NCI-H187 treated with DMSO at 0.1 percent for 48 hours (cell line): Measurements from ENCODE around the gene WDR86.

Source experiments
- DNase-seq: peaks from one replicate; lab custom pipeline; 2025; lab: John Stamatoyannopoulos, UW

WDR86 gene

DNA sequence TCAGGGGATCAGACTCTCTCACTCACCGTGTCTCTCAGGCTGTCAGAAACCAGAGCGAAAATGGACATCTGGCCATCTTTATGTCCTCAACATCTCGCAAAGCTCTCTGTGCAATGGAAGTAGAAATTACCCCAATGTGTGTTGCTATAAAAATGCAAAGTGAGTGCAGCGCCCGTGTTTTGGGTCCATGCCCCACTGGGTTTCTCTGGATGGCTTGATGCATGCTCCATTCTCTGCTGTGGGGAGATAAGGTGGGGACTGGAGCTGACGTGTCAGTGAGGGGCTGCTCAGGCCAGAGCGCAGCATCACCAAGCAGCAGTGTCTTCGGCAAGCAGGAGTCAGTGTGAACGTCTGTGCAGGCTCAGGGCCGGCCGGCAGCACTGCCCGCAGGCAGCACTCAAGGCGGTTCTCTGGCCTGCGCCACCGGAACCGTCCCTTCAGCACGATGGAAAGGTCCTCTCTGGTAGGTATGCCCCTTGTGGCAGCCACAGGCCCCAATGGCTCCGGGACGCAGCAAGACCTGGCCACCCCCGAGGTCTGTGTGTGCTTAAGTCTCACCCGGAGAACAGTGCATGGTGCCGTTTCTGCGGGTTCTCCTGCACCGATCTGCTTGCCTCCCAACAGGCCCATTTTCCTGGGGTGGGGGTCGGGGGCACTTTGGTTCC, 30.2 kb downstream of the WDR86 start:
- DNase-seq: no peak

GRCh38 chr7:151379193-151379520, 30.7 kb downstream of the WDR86 start:
- DNase-seq: no peak

GRCh38 chr7:151378496-151379192, 31.2 kb downstream of the WDR86 start:
- no peak for DNase-seq

- no peak for DNase-seq
Observed at GRCh38 chr7:151378011-151378410, 31.8 kb downstream of the WDR86 start.

- no peak for DNase-seq
Observed at GRCh38 chr7:151377406-151377805, 32.4 kb downstream of the WDR86 start.

DNA sequence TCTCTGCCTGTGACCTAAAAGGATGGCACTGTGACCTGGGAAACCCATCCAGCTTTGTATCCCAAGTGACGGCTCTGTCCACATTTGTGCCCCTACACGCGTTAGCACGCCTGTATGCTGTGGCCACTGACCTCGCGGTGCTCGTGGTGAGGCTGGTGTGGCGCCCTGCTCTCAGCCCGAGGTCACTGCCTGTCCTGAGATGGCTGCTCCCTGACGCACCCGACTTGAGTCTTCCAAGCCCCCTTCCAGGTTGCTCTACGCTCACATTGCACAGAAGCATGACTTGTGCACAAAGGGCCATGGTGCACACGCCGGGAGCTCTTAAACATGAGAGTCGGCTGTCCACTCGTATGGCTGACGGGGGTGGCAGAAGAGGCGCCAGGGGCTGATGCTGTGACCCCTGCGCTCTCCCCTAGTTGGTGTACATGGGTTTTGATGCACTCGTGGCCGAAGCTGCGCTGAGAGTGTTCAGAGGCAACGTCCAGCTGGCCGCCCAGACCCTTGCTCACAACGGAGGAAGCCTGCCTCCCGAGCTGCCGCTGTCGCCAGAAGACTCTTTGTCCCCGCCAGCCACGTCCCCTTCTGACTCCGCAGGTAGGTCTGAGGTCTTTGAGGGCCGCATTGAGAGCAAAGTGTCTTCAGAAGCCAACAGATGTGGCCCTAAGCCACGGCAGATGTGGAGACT, 33.5 kb downstream of the WDR86 start:
- DNase-seq: no peak

- DNase-seq: no peak
Observed at GRCh38 chr7:151375530-151376217, 34.2 kb downstream of the WDR86 start.

DNA sequence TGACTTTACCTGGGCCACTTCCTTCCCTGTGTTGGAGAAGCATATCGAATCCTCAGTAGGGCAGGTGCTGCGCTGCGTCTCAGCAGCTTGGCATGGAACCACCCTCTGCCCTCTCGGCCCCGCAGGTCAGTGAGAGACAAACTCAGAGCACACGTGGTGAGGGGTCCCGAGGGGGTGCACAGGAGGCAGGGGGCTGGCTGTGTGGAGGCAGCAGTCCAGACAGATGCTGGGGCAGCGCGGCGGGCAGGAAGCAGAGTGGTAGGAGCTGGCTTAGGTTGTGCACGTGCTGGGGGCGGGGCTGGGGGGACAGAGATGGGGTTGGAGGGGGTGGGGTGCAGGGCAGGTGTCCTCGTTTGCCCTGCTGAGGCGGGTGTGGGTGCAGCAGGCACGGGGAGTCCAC, 35.1 kb downstream of the WDR86 start:
- no peak for DNase-seq

DNA sequence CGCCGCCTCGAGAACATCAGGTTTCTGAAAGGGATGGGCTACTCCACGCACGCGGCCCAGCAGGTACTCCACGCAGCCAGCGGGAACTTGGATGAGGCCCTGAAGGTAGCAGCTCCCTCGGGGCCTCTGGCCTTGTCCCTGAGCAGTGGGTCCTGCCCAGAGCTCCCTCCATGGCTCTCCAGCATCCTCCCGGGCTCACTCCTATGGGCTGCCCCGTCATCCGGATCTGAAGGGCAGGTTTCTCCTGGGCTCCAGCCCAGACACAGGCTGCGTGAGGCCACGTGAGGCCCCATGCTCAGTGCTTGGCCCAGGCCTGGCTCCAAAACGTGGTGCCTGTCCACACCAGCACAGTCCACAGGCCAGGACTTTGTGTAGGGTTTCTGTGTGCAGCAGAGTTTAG, 35.7 kb downstream of the WDR86 start:
- no peak for DNase-seq

DNA sequence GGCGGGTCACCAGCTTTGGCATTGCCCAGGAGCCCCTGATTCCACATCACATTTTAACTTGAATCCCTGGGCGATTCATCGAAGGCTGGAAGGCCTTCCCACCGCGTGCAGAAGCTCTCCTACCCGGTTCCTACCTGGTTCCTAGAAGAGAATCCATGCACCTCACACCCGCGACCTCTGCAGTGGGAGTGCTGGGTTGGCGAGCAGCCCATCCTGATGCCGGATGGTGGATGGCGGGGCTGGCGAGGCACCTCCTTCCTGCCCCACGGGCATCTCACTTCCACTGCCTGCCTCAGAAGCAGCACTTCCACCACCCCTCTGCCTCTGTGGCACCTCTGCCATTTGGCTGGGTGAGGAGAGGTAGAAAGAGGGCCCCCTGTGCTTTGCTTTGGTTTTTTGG, 36.2 kb downstream of the WDR86 start:
- no peak for DNase-seq

GRCh38 chr7:151372612-151373265, 37.1 kb downstream of the WDR86 start:
- no peak for DNase-seq

DNA sequence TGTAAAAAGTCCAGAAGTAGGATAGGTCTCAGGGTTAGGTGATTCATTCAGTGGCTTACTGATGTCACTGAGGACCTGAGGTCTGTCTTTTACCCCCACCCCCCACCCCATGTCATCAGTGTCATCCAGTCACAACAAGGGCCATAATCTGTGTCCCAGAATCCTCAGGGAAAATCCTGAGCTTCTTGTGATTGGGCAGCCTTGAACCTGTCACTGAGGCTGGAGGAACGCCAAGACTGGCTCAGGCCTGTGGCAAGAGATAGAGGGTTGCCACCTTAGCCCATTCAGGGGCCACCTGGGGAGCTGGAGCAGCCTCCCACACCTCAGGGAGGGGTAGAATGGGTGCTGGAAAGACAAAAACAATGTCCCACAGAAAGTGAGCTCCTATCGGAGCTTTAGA, 38.6 kb downstream of the WDR86 start:
- no peak for DNase-seq

- DNase-seq: peak; percentile 50
Observed at GRCh38 chr7:151368136-151368571, 41.7 kb downstream of the WDR86 start.

- no peak for DNase-seq
Observed at GRCh38 chr7:151367284-151367683, 42.6 kb downstream of the WDR86 start.

DNA sequence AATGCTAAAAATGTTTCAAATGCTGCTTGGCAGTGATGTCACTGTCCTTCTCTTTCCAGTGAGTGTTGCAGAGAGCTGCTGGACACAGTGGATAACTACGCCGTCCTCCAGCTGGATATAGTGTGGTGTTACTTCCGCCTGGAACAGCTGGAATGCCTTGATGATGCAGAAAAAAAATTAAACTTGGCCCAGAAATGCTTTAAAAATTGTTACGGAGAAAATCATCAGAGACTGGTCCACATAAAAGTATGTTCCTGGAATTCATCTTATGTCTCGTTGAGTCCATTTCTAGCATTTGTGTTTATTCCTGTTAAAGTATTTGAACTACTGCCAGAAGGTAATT, 43.0 kb downstream of the WDR86 start:
- no peak for DNase-seq

GRCh38 chr7:151366166-151366879, 43.5 kb downstream of the WDR86 start:
- no peak for DNase-seq

GRCh38 chr7:151363182-151363581, 46.7 kb downstream of the WDR86 start:
- no peak for DNase-seq

DNA sequence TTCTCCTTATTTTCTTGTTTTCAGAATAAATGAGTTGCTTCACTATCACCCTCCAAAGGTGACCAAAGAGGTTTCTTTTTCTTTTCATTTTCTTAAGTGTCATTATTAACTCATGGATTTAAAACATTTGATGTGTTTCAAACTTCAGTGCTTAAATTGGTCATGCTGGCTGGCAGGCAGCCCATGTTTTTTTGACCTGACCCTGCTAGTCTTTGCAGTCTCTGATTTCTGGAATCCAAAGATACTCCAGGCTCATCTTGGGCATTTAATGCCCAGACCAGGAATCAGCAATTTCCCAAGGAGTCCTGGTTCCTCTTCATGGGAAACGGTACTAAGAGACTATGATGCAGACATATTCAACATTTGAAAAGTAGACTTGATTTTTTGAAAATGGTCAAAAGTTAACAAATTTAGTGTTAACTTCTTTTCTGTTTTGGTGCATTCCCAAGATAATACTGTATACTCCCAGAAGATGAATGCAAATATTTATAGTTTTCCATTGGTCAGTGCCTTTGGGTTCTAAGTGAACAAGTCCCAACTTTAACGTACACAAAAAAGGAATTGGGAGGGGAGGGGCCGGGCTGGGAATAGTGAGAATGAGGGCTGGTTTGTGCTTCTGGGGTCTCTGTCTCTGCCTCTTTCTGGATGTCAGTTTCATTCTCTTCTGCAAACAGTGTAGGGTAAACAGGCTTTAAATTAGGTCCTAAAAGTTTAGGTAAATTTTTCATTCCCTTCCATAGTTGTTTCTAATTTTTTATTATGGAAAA, 48.5 kb downstream of the WDR86 start:
- no peak for DNase-seq

DNA sequence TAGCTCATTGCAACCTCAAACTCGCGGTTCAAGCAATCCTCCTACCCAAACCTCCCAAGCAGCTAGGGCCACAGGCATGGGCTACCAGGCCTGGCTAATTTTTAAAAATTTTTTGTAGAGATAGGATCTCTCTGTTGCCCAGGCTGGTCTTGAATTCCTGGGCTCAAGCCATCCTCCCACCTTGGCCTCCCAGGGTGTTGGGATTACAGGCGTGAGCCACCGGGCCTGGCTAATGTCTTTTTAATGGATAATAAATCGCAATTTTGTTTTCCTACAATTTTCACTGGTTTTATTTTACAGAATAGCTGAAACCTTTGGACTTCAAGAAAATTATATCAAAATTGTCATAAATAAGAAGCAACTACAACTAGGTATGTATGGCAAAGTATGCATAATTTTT, 57.3 kb downstream of the WDR86 start:
- DNase-seq: no peak

- no peak for DNase-seq
Observed at GRCh38 chr7:151351967-151352366, 57.9 kb downstream of the WDR86 start.

GRCh38 chr7:151351027-151351426, 58.8 kb downstream of the WDR86 start:
- DNase-seq: no peak
